GM18870 (cell line): ENCODE results near the gene RAB3B.
A peak's percentile ranks its signal among the peaks of the same experiment; 100 is the strongest.
"Not testable (repeated sequence)": the region's sequence is repeated elsewhere in the genome, so short reads cannot be mapped to it uniquely, and the experiment has no call there.

ENCODE experiments used
- ATAC-seq: cut with Tn5 transposase; IDR thresholded peaks from one replicate; pipeline ENCODE4 v1.9.1; 2021; ENCODE audit warnings: moderate library complexity; ENCODE audit not compliant: unreplicated experiment

The RAB3B gene

DNA sequence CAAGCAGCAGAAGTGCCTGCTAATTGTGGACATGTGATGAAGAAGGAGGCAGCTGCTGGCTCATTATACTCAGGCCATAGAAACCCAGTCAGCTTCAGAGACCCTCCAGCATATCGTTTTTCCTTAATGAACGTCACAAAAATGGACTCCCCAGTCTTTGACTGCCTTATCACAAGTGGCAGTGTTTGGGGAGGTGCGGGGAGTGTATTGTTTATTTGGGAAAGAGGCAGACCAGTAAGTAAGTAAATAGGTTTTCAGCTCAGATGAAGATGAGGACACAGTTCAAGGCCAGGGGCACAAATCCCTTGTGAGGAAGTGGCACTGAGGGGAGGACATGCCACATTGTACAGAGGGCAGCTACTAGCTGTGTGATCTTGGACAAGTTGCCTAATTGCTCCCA, 68.5 kb downstream of the RAB3B start:
- ATAC-seq = no peak

DNA sequence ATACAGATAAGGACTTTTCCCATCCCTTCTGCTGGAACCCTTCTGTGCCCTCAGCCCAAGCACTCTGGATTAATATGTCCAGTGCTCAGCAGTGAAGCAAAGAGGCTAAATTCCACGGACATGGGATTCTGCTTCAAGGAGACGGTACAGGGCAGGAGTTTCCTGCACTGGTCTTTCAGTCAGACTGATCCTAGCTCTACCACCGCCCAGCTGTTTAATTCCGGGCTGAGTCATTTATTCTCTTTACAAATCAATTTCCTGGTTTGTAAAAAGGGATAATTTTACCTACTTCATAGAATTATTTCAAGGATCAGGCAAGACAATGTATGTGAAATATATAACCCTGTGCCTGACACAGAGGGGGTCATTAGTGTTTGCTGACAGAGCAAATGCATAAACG, 70.4 kb downstream of the RAB3B start:
- no peak for ATAC-seq

- no peak for ATAC-seq
Observed at GRCh38 chr1:51919684-51920083, 70.8 kb downstream of the RAB3B start.

DNA sequence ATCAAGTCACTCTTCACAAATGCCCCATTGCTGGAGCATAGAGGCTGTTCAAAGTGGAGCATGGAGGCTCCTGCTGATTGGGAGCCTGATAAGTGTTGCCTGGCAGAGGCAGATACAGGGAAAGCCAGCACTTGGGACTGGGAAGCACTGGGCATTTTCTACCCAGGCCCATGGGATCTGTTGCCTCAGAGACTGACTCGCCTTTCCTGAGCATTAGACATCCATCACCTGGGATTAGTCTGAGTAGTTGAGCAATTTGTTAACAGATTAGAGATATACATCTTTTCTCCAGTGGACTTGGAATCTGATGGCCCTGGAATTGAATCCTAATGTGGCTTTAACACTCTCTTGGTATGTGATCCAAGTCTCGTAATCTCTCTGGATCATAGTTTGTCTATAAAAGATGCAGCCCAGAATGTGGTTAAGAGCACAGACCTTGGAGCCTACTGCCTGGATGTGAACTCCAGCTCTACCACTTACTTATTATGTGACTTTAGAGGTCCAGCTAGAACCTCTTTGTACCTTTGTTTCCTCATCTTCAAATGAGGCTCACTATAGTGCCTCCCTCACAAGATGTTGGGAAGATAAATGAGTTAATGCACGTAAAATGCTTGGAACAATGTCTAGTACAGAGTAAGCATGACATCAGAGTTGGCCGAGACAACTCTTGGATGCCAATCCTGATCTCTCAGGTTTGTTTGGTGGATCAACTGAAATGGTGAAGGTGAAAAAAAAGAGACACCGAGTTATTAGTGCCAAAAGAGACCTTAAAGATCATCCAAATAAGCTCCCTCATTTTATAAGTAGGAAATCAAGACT, 73.7 kb downstream of the RAB3B start:
- ATAC-seq = no peak

- no peak for ATAC-seq
Observed at GRCh38 chr1:51915951-51916350, 74.5 kb downstream of the RAB3B start.

GRCh38 chr1:51912881-51913280, 77.6 kb downstream of the RAB3B start:
- no peak for ATAC-seq

DNA sequence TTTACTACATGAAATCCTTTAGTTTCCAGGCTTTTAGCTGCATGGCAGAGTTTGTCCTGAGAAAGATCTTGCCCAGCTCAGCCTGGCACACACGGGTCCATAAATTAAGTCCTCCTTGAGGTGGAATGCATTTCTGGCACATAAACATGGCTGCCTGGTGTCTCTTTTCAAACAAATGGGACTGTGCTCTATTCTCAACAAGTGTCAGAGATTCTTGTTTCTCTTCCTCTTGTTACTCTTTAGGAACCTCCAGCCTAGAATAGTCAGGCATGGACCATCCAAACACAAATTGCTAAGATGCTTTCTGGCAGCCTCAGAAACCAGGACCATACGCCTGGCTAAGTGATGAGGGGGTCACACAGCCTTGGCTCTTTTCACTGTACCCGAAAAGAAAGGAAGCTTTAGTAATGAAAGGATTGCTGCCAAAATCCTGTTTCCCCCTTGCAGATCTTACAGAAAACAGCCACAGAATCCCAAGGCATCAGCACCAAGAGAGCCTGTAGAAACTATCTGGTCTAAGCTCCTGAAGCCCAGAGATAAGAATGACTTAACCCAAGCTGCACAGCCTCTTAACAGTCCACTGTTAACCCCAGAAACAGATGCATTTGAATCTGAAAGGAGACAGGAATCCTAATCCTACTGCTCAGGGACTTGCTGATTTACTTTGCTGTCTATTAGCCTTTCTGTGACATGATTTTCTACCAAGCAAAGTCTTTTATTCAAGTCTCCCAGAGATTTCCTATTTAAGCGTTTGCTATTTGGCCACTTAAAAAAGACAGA, 80.1 kb downstream of the RAB3B start:
- ATAC-seq = no peak

DNA sequence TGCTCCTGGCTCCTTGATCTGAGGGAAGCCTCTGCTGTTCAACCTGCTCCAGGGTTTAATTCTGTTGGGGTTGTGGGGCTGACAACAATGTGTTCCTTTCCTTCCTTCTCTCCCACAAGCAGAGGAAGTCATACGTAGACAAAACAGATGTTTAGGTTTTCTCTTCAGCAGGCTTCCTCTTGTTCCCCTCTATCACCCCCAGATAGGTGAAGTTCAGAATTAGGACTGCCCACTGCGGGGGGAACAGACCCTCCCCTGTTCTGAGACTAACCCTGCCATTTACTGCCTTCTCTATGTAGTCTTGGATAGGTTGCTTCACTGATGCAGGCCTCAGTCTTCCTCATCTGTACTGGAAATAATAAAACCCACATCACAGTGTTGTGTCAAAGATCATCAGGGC, 82.0 kb downstream of the RAB3B start:
- ATAC-seq = no peak

DNA sequence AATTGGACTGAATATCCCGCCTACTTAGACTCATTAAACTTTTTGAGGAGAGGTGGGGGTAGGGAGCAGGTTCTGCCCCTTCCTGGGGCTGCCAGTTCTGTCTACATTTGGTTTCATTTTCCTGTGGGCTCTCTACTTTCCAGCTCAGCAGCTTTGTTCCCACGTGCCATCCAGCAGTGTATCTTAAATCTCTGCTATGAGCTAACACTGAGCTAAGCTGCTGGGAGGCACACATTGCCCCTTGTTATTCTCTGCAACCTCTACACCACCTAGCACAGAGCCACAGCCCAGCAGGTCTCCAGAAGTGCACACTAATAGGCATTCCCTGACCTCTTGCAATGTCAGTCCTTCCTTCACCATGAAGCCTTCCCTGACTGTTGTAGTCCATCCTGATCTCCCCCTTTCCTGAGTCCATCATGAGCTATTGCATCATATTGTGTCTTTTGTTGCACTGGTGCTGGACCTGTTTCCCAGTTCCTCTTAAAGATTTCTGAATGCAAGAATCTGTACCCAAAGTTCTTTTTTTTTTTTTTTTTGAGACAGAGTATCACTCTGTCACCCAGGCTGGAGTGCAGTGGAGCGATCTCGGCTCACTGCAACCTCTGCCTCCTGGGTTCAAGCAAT, 83.3 kb downstream of the RAB3B start:
- ATAC-seq = no peak

GRCh38 chr1:51906306-51907078, 84.0 kb downstream of the RAB3B start:
- no peak for ATAC-seq

GRCh38 chr1:51902456-51902855, 88.0 kb downstream of the RAB3B start:
- no peak for ATAC-seq

DNA sequence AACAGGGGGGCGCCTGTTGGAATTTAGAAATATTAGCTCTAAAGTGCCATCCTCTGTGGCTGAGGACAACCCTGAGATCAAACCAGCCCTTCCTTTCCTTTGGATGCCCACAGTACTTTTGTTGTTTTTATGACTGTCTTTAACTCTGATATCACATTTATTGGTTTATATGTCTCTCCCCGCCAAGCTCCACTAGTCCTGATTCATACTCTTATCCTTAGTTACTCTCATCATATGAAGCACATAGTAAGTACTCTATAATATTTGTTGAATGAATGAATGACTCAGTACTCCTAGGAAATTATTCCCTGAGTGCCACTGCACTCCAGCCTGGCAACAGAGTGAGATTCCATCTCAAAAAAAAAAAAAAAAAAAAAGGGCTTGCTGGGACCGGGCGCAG, 89.3 kb downstream of the RAB3B start:
- no peak for ATAC-seq

DNA sequence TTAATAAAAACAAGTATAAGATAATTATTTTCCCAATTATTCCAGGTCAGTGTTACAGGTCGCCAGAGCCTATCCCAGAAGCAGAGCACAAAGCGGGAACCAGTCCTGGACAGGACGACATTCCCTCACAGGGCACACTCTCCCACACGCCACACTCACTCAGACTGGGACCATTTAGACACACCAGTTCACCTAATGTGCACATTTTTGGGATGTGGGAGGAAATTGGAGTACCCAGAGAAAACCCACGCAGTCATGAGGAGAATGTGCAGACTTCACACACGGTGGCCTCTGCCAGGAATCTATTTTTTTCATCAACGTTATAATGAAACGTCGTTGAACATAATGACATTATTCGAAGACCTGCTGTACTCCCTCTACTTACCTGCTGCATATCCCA, 91.5 kb downstream of the RAB3B start:
- no peak for ATAC-seq

DNA sequence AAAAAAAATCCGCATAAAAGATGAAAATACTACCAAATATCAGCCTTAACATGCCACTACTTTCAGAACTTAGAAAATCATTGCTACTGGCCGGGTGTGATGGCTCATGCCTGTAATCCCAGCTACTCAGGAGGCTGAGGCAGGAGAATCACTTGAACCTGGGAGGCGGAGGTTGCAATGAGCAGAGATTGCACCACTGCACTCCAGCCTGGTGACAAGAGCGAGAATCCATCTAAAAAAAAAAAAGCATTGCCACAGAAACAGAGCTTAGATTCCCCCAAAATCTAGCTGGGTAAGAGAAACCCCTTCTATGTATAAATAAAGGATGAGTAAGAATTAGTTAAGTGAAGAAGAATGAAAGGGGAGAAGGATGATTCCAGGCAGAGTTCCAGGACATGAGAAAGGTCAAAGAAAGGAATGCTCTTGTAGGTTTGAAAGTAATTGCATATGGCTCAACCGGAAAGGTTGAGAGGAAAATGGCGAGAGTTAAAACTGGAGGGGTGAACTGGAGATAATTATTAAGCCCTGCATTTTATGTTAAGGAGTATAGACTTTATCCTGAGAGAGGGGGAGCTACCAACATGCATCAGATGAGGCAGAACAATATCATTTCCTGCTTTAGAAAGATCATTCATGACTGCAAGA, 92.3 kb downstream of the RAB3B start:
- ATAC-seq = no peak

- ATAC-seq = no peak
Observed at GRCh38 chr1:51897699-51898031, 92.8 kb downstream of the RAB3B start.

- ATAC-seq = not testable (repeated sequence)
Observed at GRCh38 chr1:51894748-51895147, 95.8 kb downstream of the RAB3B start.

GRCh38 chr1:51878616-51879336, 111.7 kb downstream of the RAB3B start, which contains the start of gene NRDC:
TSS of gene NRDC (minus strand) at chr1:51878727. CDS start at chr1:51878615, 112 bp downstream.
- ATAC-seq = peak; percentile 96

GRCh38 chr1:51878308-51878615, 112.2 kb downstream of the RAB3B start:
- ATAC-seq = peak; percentile 6

GRCh38 chr1:51877434-51878307, 112.8 kb downstream of the RAB3B start:
- ATAC-seq = no peak
